ENCODE measurements around the gene CRYBB1.

CRYBB1 gene

DNA sequence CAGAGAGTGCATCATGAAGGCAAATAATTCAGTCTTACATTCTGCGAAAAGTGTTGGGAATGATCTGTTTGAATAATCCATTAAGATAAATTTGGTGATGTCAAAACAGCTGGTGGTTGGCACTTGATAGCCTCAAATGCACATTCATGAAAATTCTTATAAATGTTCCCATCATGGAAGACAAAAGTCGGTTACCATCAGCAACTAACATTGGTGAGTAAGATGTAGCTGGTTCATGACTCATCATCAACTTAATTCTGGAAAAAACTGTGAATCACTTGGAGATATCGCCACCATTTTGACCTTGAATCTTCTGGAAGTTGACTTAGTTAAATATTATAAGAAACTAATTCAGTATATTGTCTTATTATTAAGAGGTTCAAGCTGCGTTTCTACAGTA is 11.2 kb downstream of the CRYBB1 start:
- no peak for DNase-seq (ENCODE audit: low read depth)

DNA sequence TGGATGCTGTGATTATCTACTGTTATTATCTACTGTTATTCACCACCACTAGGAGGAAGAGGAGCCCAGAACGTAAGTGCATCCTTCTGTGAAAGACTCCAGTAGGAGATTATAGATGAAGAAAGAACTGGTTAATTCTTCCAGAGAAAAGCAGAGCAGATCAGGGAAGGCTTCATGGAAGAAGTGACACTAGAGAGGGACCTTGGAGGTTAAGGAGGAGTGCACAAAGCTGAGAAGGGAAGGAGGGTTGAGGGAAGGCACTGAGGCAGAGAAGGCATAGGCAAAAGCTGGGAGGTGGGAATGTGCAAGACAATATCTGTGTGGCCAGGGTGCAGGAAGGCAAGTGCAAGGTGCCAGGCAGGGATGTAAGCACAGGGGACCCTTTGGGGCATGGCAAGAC is 13.5 kb downstream of the CRYBB1 start:
- DNase-seq (ENCODE audit: low read depth), result no peak

DNA sequence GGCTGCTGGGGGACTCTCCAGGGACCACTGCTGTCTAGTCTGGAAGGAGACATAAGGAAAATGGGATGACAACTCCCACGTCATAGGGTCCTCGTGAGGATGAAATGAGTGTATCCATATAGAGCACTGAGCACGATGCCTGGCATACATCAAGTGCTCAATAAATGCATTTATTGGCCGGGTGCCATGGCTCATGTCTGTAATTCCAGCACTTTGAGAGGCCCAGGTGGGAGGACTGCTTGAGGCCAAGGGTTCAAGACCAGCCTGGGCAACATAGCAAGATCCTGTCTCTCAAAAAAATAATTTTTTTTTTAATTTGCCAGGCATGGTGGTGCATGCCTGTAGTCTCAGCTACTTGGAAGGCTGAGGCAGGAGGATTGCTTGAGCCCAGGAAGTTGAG is 15.7 kb downstream of the CRYBB1 start:
- DNase-seq (ENCODE audit: low read depth), result no peak

DNA sequence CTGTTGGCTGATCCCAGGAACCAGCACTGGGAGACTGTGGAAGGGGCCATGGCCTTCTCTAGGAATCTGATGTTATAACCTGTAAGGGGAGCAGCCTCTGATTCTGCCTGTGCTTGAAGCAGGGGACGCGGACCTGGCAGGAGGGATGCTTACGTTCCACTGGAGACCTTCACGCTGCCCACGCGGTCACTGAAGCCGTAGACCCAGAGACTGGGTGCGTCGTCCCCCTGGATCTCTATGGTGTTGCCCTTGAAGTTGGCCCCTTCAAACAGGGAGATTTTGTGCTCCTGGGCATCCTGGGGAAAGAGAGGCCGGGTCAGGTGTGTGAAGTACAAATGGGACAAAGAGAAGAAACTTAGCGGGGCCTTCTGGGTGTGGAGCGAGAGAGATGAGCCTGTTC is 16.1 kb downstream of the CRYBB1 start:
- no peak for DNase-seq (ENCODE audit: low read depth)

DNA sequence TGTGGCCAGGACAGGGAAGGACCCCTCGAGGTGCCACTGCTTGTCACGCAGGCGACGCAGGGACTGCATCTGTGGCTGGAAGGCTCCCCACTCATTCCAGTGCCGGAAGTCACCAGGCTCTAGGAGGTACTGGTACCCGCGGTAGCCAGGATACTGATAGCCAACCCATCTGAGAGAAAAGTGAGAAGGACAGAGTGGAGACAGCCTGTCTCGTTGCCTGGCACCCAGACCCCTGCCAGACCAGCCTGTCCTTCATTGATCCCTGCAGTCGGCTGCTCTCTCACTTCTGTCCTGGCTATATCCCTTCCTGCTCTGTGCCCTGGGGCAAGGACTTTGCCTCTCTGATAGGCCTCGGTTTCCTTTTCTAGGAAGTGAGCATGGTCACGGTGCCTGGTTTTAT is 18.3 kb downstream of the CRYBB1 start:
- DNase-seq (ENCODE audit: low read depth), result no peak

DNA sequence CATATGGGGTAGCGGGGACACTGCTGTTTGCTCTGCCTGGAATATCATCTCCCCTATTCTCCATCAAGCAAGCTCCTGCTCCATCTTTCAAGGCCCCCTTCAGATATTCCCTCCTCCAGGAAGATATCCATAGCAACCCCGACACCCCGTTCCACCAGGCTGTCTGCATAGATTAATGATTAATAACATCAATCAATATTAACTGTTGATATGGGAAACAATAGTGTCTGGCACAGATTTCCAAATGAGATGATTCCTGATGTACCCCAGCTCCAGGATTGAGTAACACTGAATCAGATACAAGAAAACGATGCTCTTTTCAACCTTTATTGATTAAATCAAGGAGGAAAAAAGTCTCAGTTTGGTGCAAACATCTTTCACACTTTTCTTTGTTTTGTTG is 20.3 kb downstream of the CRYBB1 start:
- DNase-seq (ENCODE audit: low read depth), result no peak

DNA sequence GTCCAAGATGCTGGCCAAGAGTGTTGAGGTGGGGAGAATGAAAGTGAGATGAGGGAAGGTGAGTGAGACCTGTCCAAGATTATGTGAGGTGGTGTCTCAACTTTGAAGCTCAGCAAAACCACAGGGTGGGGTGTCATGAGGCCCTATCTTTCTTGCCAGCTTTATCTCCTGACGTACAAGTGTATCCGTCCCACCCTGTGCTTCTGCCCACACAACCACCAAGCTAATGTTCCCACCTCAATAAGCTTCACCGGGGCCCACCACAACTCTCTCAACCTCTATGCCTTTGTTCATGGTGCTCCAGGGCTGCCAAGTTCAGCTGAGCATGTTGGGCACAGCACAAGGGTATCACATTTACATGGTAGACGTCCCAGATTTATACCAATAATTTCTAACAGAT is 20.8 kb downstream of the CRYBB1 start:
- DNase-seq (ENCODE audit: low read depth), result no peak

DNA sequence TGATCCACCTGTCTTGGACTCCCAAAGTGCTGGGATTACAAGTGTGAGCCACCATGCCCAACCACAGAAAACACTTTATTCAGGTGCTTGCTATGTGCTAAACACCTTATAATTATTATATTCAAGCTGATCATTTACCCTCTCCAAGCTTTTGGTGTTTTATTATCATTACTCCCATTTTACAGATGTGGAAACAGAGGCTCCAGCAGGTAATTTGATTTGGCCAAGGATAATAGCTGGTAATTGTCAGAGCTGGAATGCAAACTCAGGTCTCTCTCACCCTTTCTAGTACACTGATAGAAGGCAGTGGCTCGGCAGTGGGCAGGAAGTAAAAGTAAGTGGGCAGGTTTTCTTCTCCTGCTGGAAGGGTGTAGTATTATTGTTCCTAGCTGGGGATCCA is 24.1 kb downstream of the CRYBB1 start:
- DNase-seq (ENCODE audit: low read depth), result no peak

GRCh38 chr22:26592421-26592891 is 25.4 kb downstream of the CRYBB1 start:
- no peak for DNase-seq (ENCODE audit: low read depth)

GRCh38 chr22:26589845-26590736 is 27.7 kb downstream of the CRYBB1 start, which contains the start of gene TPST2:
Gene TPST2, minus strand, starts transcription at chr22:26590132. Its CDS starts 48,502 bp downstream, at chr22:26541630.
- peak; percentile 72 for DNase-seq (ENCODE audit: low read depth)

DNA sequence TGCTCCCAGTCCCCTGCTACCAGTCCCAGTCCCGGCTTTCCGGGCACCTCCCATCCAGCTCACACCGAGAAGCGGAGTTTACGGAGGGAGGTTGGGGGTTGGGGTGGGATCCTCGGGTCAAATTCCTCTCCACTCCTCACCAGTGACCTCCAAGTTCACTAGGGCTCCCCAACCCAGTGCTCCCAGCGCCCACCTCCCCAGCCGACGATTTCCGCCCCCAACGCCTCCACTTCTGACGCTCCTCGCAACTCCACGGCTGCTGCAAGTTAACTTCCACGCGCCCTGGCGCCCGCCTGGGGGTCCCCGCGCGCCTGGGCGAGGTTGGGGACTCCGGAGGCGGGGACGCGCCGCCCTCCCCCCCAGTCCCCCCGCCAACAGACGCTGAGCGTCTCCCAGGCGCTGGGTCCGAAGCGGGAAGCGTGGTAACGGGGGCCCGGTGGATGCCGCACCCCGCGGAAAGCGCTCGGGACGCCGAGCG is 28.4 kb downstream of the CRYBB1 start:
- no peak for DNase-seq (ENCODE audit: low read depth)

GRCh38 chr22:26588729-26589366 is 29.0 kb downstream of the CRYBB1 start:
- no peak for DNase-seq (ENCODE audit: low read depth)

GRCh38 chr22:26587991-26588613 is 29.7 kb downstream of the CRYBB1 start:
- no peak for DNase-seq (ENCODE audit: low read depth)

GRCh38 chr22:26586556-26587325 is 31.1 kb downstream of the CRYBB1 start:
- DNase-seq (ENCODE audit: low read depth), result no peak

- DNase-seq (ENCODE audit: low read depth), result no peak
Measured at GRCh38 chr22:26585104-26585790, 32.6 kb downstream of the CRYBB1 start.

DNA sequence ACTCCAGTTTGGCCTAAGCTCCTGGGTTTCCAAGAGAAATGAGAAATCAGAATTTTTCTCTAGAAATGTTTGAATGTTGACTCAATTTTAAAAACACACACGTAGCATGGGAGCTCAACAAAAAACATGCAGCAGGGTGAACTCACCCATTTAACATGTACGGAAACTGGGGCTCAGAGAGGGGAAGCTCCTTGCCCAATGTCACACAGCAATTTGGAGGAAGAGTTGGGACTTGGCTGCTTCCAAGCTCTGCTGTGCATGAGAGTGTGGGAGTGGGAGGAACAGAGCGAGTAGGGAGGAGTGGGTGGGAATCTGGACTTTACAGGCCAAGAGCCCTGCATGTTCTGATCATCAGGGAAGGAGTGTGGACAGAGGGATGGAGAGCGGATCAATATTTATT is 33.8 kb downstream of the CRYBB1 start:
- no peak for DNase-seq (ENCODE audit: low read depth)

GRCh38 chr22:26581633-26582168 is 36.1 kb downstream of the CRYBB1 start:
- no peak for DNase-seq (ENCODE audit: low read depth)

- DNase-seq (ENCODE audit: low read depth), result no peak
Measured at GRCh38 chr22:26581026-26581425, 36.8 kb downstream of the CRYBB1 start.

- no peak for DNase-seq (ENCODE audit: low read depth)
Measured at GRCh38 chr22:26580240-26580962, 37.4 kb downstream of the CRYBB1 start.

DNA sequence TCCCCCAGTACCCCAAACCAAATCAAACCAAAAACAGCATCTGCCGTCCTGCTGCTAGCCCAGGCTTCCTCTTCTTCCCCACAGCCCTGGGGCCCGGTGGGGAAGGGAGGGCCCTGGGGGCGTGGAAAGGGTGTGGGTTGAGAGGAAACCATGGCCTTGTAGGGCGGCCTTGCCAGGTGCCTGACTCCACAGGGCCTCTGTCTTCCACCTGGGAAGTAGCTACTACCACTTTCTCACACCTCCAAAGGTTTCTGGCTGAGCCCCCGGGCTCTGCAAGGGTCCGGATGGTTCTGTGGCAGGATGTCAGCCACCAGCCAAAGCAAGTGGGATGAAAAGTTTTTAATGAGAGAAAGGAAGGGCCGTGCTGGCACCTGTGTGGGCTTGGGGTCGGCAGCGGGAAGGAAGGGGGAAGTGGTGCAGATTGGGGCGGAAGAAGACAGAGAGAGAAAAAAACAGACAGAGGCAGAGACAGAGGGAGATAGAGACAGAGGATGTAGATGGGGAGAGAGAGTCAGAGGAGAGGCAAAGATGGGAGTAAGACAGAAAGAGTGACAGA is 38.4 kb downstream of the CRYBB1 start:
- DNase-seq (ENCODE audit: low read depth), result peak; percentile 23

Measured in activated T-cell treated with anti-CD3 and anti-CD28 coated beads for 24 hours (primary cell).